Fibroblast of skin of left quadriceps (primary cell): ENCODE data around the gene EXPH5.

Experiments
- DNase-seq, 2 experiments: peaks; one replicate each; pipeline ENCODE4 v3.0.0-alpha.2; 2013; ENCODE audit warnings: low read depth in 2 of 2

The EXPH5 gene

DNA sequence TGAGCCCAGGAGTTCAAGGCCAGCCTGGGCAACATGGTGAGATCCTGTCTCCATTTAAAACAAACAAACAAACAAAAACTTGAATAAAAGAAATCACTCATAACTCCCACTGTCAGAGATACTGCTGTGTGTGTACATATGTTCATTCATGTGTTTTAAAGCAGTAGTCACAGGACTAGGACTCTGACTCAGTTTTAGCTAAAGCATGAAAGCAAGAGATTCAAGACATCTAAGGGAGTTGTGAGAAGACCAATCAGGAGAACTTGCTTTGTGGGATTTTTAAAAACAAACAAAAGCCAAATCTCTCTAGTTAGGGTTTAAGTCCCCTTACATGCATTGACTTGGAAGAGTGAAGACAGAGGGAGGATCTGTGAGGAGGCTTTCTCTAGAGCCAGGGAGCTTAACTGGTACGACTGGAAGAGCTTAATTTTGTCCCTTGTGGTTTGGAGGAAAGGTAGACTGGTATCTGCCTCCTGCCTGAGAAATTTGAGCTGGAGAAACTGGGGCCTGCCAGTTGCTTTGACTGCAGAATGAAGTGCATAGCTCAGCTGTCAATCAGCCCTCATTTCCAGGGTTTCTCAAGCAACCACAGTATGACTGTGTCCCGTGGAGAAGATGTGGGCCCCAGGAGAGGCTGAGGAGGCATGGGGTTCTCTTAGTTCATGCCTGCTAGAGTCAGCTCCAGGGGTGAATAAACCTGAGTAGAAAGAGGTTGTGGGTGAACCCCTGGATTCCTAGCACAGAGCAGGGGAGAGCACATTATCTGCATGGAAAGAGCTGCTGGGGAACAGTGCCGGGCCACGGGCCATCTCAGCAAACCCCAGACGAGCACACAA lies 30.6 kb downstream of the EXPH5 start:
- no peak for DNase-seq

DNA sequence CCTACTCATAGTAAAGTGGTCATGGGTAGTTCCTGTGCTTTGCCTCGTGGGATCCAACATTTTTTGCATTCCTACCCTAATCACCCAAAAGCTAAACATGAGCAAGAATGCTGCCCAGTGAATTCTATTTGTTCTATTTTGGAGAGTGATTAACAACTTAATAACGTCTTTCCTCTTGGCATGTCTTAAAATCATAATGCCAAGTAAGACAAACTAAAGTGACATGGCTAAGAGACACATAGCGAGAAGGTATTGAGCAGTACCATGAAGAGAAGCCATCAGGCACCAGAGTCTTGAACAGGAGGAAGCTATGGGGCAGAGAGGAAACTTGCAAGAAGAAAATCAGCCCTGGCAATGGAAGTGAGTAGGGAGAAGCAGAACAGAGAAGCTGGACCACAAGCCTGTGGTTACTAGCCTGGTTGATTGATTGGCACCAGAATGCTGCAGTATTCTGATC lies 32.0 kb downstream of the EXPH5 start:
- peak; percentile 20 to 29 for DNase-seq

GRCh38 chr11:108559904-108560303 lies 33.7 kb downstream of the EXPH5 start:
- DNase-seq, result peak; percentile 96 to 98

- peak; percentile 67 to 74 for DNase-seq
Measured at GRCh38 chr11:108559340-108559739, 34.2 kb downstream of the EXPH5 start.

DNA sequence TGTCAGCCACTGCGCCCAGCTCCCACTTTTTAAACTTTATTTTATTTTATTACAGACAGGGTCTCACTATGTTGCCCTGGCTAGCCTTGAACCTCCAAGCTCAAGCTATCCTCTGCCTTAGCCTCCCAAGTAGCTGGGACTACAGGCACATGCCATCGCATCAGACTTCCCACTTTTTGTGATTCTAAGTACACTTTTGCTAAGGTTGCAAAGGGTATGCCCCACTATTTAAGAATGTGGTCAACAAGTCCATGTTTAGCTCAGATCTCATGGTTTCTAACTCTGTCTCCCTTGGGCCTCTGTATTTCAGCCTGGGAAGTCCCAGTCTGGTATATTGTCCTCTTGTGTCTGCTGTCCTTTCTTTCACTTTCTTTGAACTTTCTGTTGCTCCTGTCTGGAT lies 35.3 kb downstream of the EXPH5 start:
- no peak for DNase-seq

DNA sequence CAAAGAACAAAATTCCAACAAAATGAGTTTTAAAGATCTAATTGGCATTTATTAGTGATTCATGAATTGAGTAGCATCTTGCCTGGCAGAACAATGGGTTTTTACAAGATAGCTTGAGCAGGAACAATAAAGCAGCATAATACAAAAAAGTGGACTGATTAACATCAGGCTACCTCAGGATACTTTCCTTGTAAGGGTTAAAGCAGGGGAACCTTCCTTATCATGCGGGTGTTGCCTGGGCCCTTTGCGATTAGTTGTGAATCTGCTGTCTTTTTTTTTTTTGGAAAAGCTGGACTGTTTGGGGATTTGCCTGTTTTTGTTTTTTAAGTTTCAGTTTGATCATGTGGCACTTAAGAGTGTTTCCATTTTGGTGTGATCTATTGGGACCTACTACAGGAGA lies 37.5 kb downstream of the EXPH5 start:
- DNase-seq, result no peak

DNA sequence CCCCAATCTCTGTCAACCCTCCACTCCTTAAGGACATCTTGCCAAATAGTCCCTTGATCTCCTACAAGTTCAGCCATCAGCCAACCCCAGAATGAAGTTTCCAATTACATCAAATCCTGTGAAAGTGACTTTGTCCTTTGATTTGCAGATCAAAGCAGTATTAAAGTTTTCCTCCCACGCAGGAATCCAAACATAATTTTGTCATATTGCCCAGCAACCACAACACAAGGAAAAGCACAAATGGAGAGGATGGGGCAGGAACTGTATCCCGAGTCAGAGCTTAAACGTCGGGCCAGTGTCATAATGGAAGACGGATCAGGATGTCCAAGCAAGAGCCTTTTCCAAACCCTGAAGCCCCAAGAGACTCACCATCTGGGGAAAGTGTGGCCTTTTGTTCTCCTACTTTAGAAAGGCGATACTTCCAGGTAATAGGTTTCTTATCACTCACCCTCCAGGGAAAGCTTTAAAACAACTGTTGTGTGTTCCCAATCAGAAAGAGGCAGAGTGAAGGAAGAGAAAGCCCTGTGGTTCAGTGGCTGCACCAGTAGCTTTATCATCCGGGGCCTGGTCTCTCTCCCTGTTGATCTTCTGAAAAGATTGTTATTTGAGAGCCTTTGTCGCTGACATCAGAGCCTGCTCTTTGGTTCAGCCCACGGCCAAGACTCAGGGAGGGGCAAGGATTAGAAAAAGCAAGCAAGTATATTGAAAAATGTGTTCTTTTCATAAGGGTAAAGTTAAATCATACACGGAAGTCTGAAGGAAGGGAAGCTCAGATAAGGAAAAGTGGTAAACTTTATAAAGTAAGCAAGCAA lies 41.7 kb downstream of the EXPH5 start:
- no peak for DNase-seq

GRCh38 chr11:108549319-108549885 lies 44.2 kb downstream of the EXPH5 start:
- no peak for DNase-seq

GRCh38 chr11:108545909-108546501 lies 47.6 kb downstream of the EXPH5 start:
- no peak for DNase-seq

- no peak for DNase-seq
Measured at GRCh38 chr11:108543316-108543964, 50.1 kb downstream of the EXPH5 start.

DNA sequence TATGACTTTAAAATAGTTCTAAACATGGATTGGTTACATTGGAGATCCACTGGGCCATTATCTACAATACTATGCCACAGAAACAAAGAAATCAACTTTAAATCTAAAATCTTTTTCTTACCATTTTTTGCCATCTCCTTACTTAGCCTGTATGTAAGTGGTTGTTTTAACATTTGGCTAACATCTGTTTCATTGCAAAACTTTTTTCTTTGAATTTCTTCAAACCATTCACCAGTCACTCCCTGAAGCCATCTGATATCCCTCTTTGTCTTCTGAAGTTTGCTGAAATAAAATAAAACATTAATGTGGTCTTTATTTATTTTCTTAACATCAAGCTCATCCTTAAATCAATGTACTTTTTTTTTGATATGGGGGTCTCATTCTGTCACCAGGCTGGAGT lies 52.0 kb downstream of the EXPH5 start:
- DNase-seq, result no peak

DNA sequence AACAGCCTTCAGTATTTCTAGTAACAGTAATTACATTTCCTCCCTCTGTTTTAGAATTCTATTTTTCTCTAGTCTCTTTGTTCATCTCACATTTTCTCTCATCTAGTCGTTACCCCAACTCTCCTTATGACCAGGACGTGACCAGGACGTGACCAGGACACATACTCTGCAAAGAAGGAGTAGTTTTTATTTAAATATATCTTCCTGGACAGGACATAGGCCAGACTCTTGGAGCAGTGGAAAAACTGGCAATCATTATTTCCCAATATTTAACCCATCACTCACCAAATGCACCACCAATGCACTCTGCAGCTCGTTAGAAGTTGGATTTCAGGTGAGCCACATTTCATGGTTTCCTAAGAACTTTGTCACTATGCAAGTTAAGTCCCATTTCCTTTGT lies 55.1 kb downstream of the EXPH5 start:
- no peak for DNase-seq

DNA sequence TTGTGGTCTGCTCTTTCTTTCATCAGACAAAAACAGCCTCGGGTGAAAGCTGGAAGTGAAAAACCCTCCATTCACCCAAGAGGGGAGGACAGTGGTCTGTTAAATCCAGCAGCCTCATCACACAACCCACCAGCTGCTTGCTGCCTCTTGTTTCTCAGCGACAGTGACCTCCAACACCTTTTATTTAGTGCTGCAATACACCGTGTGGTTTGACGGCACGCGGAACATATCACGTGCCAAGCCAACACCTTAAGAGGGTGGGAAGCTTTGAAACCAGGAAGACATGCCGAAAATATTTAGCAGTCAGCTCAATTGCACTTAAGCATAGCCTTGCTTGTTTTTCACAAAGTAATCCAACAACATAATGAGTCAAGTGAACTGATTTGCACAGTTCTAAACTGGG lies 55.5 kb downstream of the EXPH5 start:
- no peak for DNase-seq

GRCh38 chr11:108536783-108537182 lies 56.8 kb downstream of the EXPH5 start:
- no peak for DNase-seq

DNA sequence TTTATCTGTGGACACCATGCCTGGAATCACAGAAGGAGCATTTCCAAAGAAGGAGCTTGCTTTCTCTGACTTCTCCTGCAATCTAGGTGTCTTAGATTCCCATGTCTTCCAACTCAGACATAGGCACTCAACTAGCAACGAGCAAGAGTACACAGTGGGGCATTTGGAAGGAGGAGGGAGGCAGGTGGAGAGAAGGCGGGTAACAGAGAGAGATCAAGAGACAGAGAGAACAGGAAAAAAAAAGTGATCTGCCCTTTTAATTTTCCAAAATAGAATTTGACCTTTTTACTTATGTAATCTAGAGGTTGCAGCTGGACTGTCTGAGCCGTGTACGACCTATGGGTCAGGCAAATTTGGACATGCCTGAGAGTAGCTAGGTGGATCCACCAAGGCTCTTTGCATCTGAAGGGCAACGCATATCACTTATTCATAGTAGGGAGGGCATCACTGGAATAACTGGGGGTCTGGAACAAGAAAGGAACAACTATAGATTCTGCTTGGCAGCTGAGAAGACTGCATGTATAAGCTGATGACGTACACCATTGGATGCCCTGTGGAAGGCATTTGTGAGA lies 58.1 kb downstream of the EXPH5 start:
- DNase-seq, result no peak

- DNase-seq, result no peak
Measured at GRCh38 chr11:108534274-108534882, 59.2 kb downstream of the EXPH5 start.

GRCh38 chr11:108530426-108530825 lies 63.1 kb downstream of the EXPH5 start:
- DNase-seq, result no peak

GRCh38 chr11:108527382-108527781 lies 66.2 kb downstream of the EXPH5 start:
- DNase-seq, result no peak

GRCh38 chr11:108525161-108525560 lies 68.4 kb downstream of the EXPH5 start:
- no peak for DNase-seq

DNA sequence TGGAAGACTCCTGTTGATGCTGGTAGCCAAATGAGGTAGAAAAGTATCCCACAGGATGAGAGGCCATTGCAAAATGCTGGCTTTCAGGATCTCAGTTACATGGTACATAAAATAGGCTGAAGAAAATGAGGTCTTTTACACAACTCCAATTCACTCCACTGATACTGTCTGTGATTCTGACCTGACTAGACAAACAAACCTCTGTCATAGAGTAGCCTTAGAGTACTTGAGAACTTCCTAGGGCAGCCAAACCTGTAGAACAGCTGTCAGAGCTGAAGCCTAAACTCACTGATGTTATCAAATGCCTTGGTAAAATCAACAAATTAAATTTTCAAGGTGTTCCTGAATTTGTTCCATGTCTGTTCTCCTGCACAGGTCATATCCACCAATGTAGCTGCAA lies 69.1 kb downstream of the EXPH5 start:
- no peak for DNase-seq

DNA sequence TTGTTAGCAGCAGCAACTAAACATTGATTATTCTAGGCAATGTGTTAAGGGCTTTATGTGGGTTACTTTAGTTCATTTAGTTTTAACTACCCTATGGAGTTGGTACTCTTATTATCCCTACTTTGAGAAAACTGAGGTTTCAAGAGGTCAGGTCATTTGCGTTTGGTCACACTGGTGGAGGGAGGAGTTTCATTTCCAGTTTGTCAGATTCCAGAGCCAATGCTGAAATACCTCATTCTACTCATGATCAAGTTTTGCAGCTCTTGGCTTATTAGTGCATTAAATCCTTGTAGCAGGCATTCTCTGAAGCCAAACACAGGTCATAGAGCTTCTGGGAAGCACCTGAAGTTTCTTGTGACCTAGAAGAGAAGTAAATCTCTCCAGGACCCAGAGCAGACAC lies 71.2 kb downstream of the EXPH5 start:
- DNase-seq, result no peak
